Glomerular visceral epithelial cell (primary cell): Measurements from ENCODE around the gene CIRBP.

Experiments used
- DNase-seq: peaks from one replicate; pipeline ENCODE4 v3.0.0-alpha.2; 2016; ENCODE audit errors: extremely low spot score

CIRBP gene

DNA sequence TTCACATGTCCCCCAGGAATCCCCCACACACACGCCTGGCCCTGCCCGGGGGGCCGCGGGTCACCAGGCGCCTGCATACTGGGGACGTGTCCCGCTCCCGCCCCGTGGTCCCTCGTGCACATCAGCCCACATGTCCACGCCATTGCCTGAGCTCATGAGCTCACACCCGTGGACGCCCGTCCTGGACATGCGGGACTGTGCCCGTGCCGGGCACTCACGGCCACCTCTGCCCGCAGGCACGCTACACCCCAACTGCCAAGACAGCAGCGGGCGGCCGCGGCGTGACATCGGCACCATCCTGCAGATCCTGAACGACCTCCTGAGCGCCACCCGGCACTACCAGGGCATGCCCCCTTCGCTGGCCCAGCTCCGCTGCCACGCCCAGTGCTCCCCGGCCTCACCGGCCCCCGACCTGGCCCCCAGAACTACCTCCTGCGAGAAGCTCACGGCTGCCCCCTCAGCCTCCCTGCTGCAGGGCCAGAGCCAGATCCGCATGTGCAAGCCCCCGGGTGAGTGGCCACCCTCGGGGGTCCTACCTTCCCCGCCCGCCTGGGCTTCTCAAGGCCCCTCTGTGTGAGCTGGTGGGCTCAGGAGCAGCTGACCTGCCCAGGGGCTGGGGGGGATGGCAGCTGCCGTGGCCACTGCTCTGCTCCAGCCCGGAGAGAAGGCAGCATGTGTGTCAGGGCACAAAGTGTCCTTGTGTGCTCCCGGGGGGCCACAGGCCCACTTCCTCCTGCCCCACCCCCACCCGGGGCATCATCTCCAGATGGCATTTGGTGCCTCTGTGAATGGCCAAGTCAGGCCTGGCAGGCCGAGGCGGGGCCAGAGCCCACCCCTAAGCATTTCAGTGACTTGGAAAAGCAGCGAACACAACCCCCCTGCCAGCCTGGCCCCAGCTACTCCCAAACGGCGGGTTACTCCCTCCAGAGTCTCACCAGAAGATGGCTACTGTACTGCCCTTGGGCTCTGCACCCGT is 13.7 kb upstream of the CIRBP start:
- no peak for DNase-seq

DNA sequence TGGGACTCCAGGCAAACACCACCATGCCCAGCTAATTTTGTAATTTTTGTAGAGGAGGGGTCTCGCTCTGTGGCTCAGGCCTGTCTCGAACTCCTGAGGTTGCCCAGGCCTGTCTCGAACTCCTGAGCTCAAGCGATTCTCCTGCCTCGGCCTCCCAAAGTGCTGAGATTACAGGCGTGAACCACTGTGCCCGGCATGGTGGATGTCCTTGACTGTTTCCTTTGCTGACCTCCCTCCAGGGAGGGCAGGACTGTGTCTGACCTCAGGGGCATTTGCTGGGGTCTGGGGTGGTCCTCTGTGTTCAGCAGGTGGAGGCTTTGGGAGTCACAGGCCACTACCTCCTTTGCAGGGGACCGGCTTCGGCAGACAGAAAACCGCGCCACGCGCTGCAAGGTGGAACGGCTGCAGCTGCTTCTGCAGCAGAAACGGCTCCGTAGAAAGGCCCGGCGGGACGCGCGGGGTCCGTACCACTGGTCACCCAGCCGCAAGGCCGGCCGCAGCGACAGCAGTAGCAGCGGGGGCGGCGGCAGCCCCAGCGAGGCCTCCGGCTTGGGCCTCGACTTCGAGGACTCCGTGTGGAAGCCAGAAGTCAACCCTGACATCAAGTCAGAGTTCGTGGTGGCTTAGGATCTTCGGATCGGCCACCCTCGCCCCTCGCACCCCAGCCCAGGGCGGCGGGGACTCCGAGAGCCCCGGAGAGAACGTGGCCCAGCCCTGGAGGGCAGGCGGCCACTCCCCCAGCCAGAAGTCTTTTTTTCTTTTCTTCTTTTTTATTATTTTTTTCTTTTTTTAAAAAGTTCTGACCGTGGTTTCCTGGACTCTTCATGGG is 12.3 kb upstream of the CIRBP start:
- DNase-seq = no peak

- DNase-seq = no peak
Observed at GRCh38 chr19:1257475-1258162, 11.5 kb upstream of the CIRBP start.

GRCh38 chr19:1258163-1258492 is 11.0 kb upstream of the CIRBP start:
- DNase-seq = no peak

- DNase-seq = no peak
Observed at GRCh38 chr19:1258707-1259205, 10.4 kb upstream of the CIRBP start.

GRCh38 chr19:1259206-1259875 is 9.8 kb upstream of the CIRBP start:
- peak; percentile 68 for DNase-seq

DNA sequence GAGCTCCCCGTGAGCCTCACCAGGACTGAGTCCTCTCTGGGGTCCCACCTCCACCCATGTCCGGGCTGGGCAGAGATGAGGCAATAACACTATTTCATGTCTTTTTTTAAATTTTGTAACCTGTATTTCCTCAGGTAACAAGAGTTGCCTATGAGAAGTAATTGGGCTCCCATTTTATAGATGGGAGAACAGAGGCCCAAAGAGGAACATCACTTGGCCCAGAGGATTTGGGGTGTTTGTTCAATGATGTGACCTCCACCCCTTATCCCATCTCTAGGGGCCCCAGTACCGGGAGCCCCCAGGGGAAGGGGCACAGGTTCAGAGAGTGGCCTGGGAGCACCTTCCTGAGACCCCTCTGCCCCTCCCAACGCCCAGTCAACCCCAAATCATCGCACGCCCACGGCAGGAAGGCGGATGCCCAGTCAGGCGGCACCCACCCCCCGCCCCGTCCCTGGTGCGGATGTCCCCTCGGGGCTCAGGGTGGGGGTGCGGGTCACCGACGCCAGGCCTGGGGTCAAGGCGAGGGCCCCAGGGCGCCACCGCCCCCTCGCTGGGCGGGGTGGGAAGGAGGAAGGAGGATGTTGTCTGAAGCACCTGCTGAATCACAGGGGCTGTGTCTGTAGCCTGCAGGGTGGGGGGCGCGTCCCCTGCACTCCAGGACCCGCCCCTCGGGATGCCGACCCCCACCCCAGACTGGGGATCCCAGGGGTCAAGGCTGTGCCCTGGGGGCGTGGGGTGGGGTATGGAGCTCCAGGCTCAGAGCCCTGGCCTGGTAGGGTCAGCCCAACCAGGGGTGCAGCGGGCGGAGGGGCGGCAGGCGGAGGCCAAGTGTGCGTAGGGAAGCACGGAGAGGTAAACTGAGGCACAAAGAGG is 9.0 kb upstream of the CIRBP start:
- no peak for DNase-seq

DNA sequence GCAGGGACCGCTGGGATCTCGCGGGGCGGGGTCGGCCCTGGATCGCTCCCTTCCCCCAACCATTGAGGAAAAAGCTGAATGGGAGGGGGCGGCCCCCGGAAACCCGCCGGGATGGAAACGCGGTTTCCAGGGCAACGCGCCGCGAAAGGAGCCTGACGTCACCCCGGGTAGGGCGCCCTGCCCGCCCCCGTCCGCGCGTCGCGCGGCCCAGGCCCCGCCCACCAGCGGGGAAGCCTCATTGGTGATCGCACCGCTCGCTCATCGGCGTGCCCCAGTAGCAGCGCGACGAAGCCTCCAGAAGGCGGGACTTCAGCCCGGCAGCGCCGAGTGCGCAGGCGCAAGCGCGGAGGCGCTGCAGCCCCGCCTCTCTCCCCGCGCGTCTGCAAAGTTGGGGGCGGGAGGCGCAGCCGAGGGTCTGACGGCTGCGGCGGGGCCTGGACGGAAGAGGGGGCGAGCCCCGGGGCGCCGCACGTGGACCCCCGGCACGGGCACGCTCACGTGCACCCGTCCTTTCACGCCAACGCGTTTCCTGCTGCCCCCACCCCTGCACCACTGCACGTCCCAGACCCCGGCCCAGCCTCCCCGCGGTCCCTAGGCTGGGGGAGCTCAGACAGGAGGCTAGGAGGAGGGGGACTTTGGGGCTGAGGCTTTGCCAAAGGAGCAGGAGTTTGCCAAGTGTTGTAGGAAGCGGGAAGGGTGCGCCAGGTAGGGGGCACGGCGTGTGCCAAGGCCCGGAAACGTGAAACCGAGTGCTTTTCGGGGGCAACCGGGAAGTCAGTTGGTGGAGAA is 8.2 kb upstream of the CIRBP start:
- DNase-seq = peak; percentile 98

- DNase-seq = no peak
Observed at GRCh38 chr19:1261538-1261797, 7.7 kb upstream of the CIRBP start.

- DNase-seq = peak; percentile 87
Observed at GRCh38 chr19:1261798-1262622, 7.1 kb upstream of the CIRBP start.

- peak; percentile 73 for DNase-seq
Observed at GRCh38 chr19:1262623-1263123, 6.5 kb upstream of the CIRBP start.

DNA sequence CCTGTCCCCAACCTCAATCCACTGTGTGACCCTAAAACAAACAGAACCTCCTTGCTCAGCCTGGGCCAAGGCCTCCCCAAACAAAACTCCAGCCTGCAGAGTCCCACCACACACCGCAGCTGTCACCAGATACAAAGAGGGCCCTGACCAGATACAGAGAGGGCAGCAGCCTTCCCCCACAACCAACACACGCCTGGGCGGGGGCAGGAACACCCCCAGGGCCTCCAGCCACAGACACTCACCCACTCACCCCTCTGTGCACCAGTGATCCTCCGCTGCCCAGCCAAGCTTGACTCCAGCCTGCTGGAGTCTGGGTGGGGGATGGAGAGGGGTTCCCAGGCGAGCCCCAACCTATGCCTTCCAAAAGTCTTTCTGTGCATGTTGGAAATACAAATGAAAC is 5.9 kb upstream of the CIRBP start:
- peak; percentile 78 for DNase-seq

GRCh38 chr19:1264801-1265614 is 4.1 kb upstream of the CIRBP start:
- DNase-seq = peak; percentile 95

- peak; percentile 90 for DNase-seq
Observed at GRCh38 chr19:1265615-1266128, 3.5 kb upstream of the CIRBP start.

- peak; percentile 91 for DNase-seq
Observed at GRCh38 chr19:1266129-1266915, 2.8 kb upstream of the CIRBP start.

GRCh38 chr19:1266916-1267476 is 2.1 kb upstream of the CIRBP start:
- peak; percentile 60 for DNase-seq
